Caco-2 (cell line): Measurements from ENCODE around the gene NUP133. TPM values are rescaled to one million over a fixed set of nuclear protein-coding genes. Genes with fewer than 3 reads are reported as not detected.

Source experiments
- Bru-seq: library from RNA; stranded (reverse); fragments of 400-500 nt; gene quantifications from one replicate; lab custom pipeline; 2021; lab: Mats Ljungman, UMichigan
- BruChase-seq, 2 experiments: library from RNA; stranded (reverse); fragments of 400-500 nt; gene quantifications; one replicate each; lab custom pipeline; 2021; lab: Mats Ljungman, UMichigan
- BruUV-seq: library from RNA; stranded (reverse); fragments of 400-500 nt; replicated peaks from 2 replicates; lab custom pipeline; 2021; lab: Mats Ljungman, UMichigan
- CTCF ChIA-PET: fragments of 300-600 bp; sonication (Branson Sonifier 250); formaldehyde crosslinking; loops from one replicate; lab custom pipeline; 2022; ENCODE audit warnings: antibody characterized with exemption; lab: Charles Lee
- POLR2A ChIA-PET: fragments of 300-600 bp; sonication (Branson Sonifier 250); formaldehyde crosslinking; loops from one replicate; lab custom pipeline; 2022; ENCODE audit warnings: antibody characterized with exemption; lab: Charles Lee
- DNase-seq, 2 experiments: peaks; one replicate each; pipeline versions ENCODE4 v3.0.0 to v3.0.0-alpha.2; 2020 to 2022
- H3K27me3 ChIP-seq: replicated peaks from 2 replicates; pipeline ENCODE4 v1.6.0; 2011; ENCODE audit warnings: low read length; ENCODE audit not compliant: control insufficient read depth, insufficient read depth
- H3K36me3 ChIP-seq: 2 replicates; pipeline ENCODE4 v1.5.1; 2011; ENCODE audit warnings: low read length; ENCODE audit not compliant: control insufficient read depth, insufficient read depth
- H3K4me1 ChIP-seq: fragments of 250-450 bp; sonication (Bioruptor Pico); 2 replicates; pipeline ENCODE4 v1.5.1; 2020; ENCODE audit warnings: mild to moderate bottlenecking
- H3K4me3 ChIP-seq: 2 replicates; pipeline ENCODE4 v1.5.1; 2011; ENCODE audit warnings: low read depth, mild to moderate bottlenecking, control low read depth, low read length
- H3K9me3 ChIP-seq: fragments of 250-450 bp; sonication (Bioruptor Pico); 2 replicates; pipeline ENCODE4 v1.5.1; 2020; ENCODE audit warnings: mild to moderate bottlenecking, moderate library complexity
- H3K27ac Mint-ChIP-seq: one replicate; pipeline ENCODE4 v1.8.0; 2022; ENCODE audit warnings: mixed read lengths; ENCODE audit not compliant: unreplicated experiment
- H3K27me3 Mint-ChIP-seq: one replicate; pipeline ENCODE4 v1.8.0; 2022; ENCODE audit warnings: mixed read lengths; ENCODE audit not compliant: insufficient read depth, unreplicated experiment
- H3K36me3 Mint-ChIP-seq: one replicate; pipeline ENCODE4 v1.8.0; 2022; ENCODE audit warnings: mild to moderate bottlenecking, mixed read lengths; ENCODE audit not compliant: insufficient read depth, unreplicated experiment
- H3K4me1 Mint-ChIP-seq: one replicate; pipeline ENCODE4 v1.8.0; 2022; ENCODE audit warnings: low read depth, mixed read lengths; ENCODE audit not compliant: unreplicated experiment
- H3K4me3 Mint-ChIP-seq: one replicate; pipeline ENCODE4 v1.8.0; 2022; ENCODE audit warnings: mild to moderate bottlenecking, moderate library complexity, mixed read lengths; ENCODE audit not compliant: unreplicated experiment
- H3K9me3 Mint-ChIP-seq: one replicate; pipeline ENCODE4 v1.8.0; 2022; ENCODE audit warnings: mixed read lengths; ENCODE audit not compliant: unreplicated experiment
- intact Hi-C: fragments of 100-400 bp; cut with micrococcal nuclease; formaldehyde crosslinking; loops from one replicate; pipeline ENCODE4 v1.10.0; 2022; ENCODE audit not compliant: unreplicated experiment
- long read RNA-seq: library from polyadenylated mRNA; stranded (forward); transcript quantifications from one replicate; pipeline ENCODE4 v2.0.0, GENCODE V29; 2022
- total RNA-seq: library from RNA; stranded (reverse); gene quantifications from 2 replicates; pipeline ENCODE4 v1.2.3, GENCODE V29; 2022
- TF ChIP-seq, protein P1 (sequence below), 2 experiments: fragments of 200-600 bp in 1 of 2; IDR thresholded peaks; 1 replicate in 1 of 2; 2 replicates in 1 of 2; pipeline versions ENCODE4 v1.5.1 to v1.8.0; 2011 to 2022; ENCODE audit warnings: antibody characterized with exemption in 1 of 2, control low read depth in 1 of 2, inconsistent platforms in 1 of 2, low read depth in 1 of 2, low read length in 1 of 2, mild to moderate bottlenecking in 1 of 2, moderate library complexity in 1 of 2; ENCODE audit not compliant: insufficient read depth in 1 of 2, severe bottlenecking in 1 of 2, unreplicated experiment in 1 of 2

Gene NUP133
- total RNA-seq: 54.5 and 59.3 TPM in 2 replicates
- percentile 80 among the genes with signal in this experiment for Bru-seq, nascent RNA
- BruChase-seq, experiment 1, labeled RNA remaining after a 2-hour chase: percentile 78 among the genes with signal in this experiment
- BruChase-seq, experiment 2, labeled RNA remaining after a 6-hour chase: percentile 84 among the genes with signal in this experiment
- long read RNA-seq, full-length matches to known transcripts: 65 of 80 reads
- long read RNA-seq, partial matches to known transcripts: 7 of 80 reads
- long read RNA-seq, other reads (novel, unspliced or antisense): 8 of 80 reads

GRCh38 chr1:229507951-229508822, at the start of gene NUP133:
NUP133 (minus strand) TSS chr1:229508341; CDS start chr1:229508249, 92 bp downstream.
- POLR2A ChIA-PET: interaction anchor here (1.0 to 2.2 kb wide), 4 partner anchors 26 to 237 kb away, joined by 4 to 9 read pairs (median 5); partner anchors contain the start of genes ABCB10 and RAB4A
- CTCF ChIA-PET: interaction anchor here (1.6 kb wide), 1 partner anchor 50 kb away, joined by 6 read pairs; the partner anchor contains the start of gene ABCB10
- peak; percentile 98 for DNase-seq
- Histone ChIP-seq H3K4me1 (0 out of 2 replicates have a peak, but pooled peaks cover 8% of the 10 kb centered on the region), H3K9me3 (no peaks in the 10 kb centered on the region), H3K4me3 (peak within 1 kb of the TSS; percentile 60), H3K27me3 (no peaks in the 10 kb centered on the region), H3K36me3 (no peaks in the 10 kb centered on the region)
- H3K36me3 Mint-ChIP-seq: peaks cover 17% of the 10 kb centered on the region
- no TSS peak for BruUV-seq
- TF ChIP-seq, protein P1, sequence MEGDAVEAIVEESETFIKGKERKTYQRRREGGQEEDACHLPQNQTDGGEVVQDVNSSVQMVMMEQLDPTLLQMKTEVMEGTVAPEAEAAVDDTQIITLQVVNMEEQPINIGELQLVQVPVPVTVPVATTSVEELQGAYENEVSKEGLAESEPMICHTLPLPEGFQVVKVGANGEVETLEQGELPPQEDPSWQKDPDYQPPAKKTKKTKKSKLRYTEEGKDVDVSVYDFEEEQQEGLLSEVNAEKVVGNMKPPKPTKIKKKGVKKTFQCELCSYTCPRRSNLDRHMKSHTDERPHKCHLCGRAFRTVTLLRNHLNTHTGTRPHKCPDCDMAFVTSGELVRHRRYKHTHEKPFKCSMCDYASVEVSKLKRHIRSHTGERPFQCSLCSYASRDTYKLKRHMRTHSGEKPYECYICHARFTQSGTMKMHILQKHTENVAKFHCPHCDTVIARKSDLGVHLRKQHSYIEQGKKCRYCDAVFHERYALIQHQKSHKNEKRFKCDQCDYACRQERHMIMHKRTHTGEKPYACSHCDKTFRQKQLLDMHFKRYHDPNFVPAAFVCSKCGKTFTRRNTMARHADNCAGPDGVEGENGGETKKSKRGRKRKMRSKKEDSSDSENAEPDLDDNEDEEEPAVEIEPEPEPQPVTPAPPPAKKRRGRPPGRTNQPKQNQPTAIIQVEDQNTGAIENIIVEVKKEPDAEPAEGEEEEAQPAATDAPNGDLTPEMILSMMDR (IDR thresholded peaks at IDR 0.05; ENCODE audit: insufficient read depth in 1 of 2, low read depth in 1 of 2, low read length in 1 of 2, severe bottlenecking in 1 of 2, unreplicated experiment in 1 of 2): no peak
- intact Hi-C loops: no loop called here
- H3K4me3 Mint-ChIP-seq: peak within 1 kb of the TSS; percentile 91
- H3K27ac Mint-ChIP-seq: peak within 1 kb of the TSS; percentile 98
- H3K9me3 Mint-ChIP-seq: no peaks in the 10 kb centered on the region
- peaks cover 12% of the 10 kb centered on the region for H3K4me1 Mint-ChIP-seq
- H3K27me3 Mint-ChIP-seq: no peaks in the 10 kb centered on the region

DNA sequence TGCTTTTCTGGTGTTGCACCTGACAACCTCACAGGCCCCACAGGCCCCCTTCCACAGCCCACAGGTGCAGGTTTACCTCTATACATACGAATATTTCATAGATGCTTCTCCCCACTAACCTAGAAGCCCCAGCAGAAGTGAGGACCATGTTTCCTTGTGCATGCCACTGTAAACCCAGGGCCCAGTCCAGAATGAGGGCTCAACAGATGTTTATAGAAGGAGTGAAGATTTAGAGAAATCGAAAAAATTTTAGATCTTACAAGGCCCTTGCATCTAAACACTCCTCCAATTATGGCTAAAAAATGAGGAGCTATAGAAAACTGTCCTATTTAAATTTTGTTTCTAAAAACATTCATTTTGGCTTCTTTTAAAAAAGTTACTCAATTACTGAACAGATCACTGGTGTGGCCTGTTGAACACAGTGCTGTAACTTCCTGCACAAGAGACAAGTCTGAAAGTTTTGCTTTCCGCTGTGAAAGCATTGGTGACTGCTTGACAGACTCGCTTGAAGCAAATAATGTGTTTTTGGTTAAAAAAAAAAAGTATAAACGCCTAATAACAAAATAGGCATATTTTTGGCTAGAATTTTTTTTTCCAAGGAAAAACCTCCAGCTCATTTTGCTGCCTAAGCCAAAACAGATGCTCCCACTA, 49.2 kb upstream of the NUP133 start:
- POLR2A ChIA-PET: interaction anchor here (0.6 kb wide), 1 partner anchor 119 kb away, joined by 4 read pairs; no protein-coding TSS in a partner anchor

More for the DNA sequence above, 49.2 kb upstream of the NUP133 start:
- H3K36me3 Mint-ChIP-seq: no peaks in the 10 kb centered on the region
- H3K9me3 ChIP-seq: no peaks in the 10 kb centered on the region
- no peaks in the 10 kb centered on the region for H3K9me3 Mint-ChIP-seq
- H3K4me3 ChIP-seq: peak overlapping the region; percentile 65
- H3K4me3 Mint-ChIP-seq: peak overlapping the region; percentile 77
- H3K36me3 ChIP-seq: no peaks in the 10 kb centered on the region
- no peaks in the 10 kb centered on the region for H3K27me3 ChIP-seq
- H3K27me3 Mint-ChIP-seq: no peaks in the 10 kb centered on the region
- BruUV-seq: TSS peak; percentile 53
- CTCF ChIA-PET: interaction anchor here (1.5 kb wide), 1 partner anchor 24 kb away, joined by 3 read pairs; no protein-coding TSS in a partner anchor
- H3K4me1 Mint-ChIP-seq: peaks cover 20% of the 10 kb centered on the region
- intact Hi-C loops: no loop called here
- peak overlapping the region; percentile 33 for H3K27ac Mint-ChIP-seq
- no peak for DNase-seq
- TF ChIP-seq, protein P1 (IDR thresholded peaks at IDR 0.05; ENCODE audit: insufficient read depth in 1 of 2, low read depth in 1 of 2, low read length in 1 of 2, severe bottlenecking in 1 of 2, unreplicated experiment in 1 of 2): no peak
- peaks cover 7% of the 10 kb centered on the region; the same call in 1 of the 2 replicates for H3K4me1 ChIP-seq
